ENCODE measurements around the gene NUDT6. TPM values are rescaled to one million over a fixed set of nuclear protein-coding genes. Genes with fewer than 3 reads are reported as not detected.

NUDT6 gene
- polyA plus RNA-seq, 1 of the 3 experiments (the other 2 are of a cell fraction) = 10.1 TPM

DNA sequence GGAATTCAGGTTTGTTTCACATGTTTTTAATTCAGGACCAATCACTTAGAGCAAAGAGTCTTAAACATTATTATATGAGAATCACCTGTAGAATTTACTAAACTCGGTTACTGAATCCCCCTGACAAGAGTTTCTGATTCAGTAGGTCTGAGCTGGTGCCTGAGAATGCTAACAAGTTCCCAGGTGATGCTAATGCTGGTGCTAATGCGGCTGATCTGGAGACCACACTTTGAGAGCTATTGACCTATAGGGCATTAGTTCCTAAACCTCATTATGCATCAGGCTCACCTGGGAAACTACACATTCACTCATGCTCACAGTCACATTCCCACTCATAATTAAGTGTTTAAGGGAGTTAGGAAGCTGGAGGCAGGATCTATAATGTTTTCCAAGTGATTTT, 36.1 kb upstream of the NUDT6 start:
- ChIA-PET POLR2A (no interaction called here), CTCF (no interaction called here)
- WGBS (ENCODE audit: low lambda C conversion rate) = 83% methylated on average over 2 of the region's 2 CpGs

DNA sequence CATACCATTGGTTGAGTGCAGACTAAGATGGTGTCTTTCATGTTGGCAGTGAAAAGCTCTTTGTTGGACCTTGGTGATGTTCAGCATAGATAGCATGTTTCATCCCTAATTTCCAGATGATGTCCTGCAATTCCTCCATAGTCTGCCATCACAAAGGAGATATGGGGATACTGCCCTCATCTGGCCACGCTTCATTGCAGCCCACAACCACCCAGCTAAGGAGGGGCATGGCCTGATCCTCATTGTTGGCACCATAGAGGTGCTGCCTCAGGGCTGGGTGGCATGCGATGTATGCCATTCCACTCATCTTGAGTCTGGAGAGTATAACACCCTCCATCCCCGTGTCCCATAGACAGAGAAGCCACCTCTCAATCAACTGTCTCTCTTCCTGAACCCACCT, 31.5 kb upstream of the NUDT6 start:
- H3K36me3 ChIP-seq (replicated peaks in 1 of 2; ENCODE audit: control insufficient read depth in 1 of 2, insufficient read depth in 2 of 2, low read length in 1 of 2) = peaks cover 12 to 55% of the 10 kb centered on the region in 2 experiments
- DNase-seq = no peak
- no peaks in the 10 kb centered on the region for H3K4me1 ChIP-seq (ENCODE audit: control insufficient read depth in 1 of 2, insufficient read depth in 2 of 2, low read depth in 1 of 2, low read length in 1 of 2)
- H3K27me3 ChIP-seq (ENCODE audit: insufficient read depth) = no peaks in the 10 kb centered on the region
- H4K20me1 ChIP-seq (ENCODE audit: insufficient read depth) = no peaks in the 10 kb centered on the region
- no peaks in the 10 kb centered on the region for H3K9me3 ChIP-seq
- H3K79me2 ChIP-seq (ENCODE audit: insufficient read depth) = no peaks in the 10 kb centered on the region
- H3F3A ChIP-seq (replicated peaks; ENCODE audit: insufficient read depth) = no peaks in the 10 kb centered on the region
- H2AFZ ChIP-seq (ENCODE audit: low read depth) = no peak overlapping the region
- no peaks in the 10 kb centered on the region for H3K9me2 ChIP-seq
- H3K27ac ChIP-seq (ENCODE audit: low read depth in 2 of 2, low read length in 1 of 2) = no peak overlapping the region
- CTCF ChIA-PET = interaction anchor here (1.0 kb wide), 1 partner anchor 40 kb away, joined by 3 read pairs; no protein-coding TSS in a partner anchor
- POLR2A ChIA-PET = no interaction called here
- H3K4me2 ChIP-seq = no peak overlapping the region
- H3K4me3 ChIP-seq (ENCODE audit: low read depth in 2 of 2, low read length in 1 of 2) = no peak overlapping the region
- 100% methylated on average over 2 of the region's 3 CpGs for WGBS (ENCODE audit: low lambda C conversion rate)
- no peak overlapping the region for H3K9ac ChIP-seq
- TF ChIP-seq RCOR1 (IDR thresholded peaks at IDR 0.05; ENCODE audit: low read length) = no peak
- no peak for TF ChIP-seq TCF12 (IDR thresholded peaks at IDR 0.05)
- TF ChIP-seq, protein P1, sequence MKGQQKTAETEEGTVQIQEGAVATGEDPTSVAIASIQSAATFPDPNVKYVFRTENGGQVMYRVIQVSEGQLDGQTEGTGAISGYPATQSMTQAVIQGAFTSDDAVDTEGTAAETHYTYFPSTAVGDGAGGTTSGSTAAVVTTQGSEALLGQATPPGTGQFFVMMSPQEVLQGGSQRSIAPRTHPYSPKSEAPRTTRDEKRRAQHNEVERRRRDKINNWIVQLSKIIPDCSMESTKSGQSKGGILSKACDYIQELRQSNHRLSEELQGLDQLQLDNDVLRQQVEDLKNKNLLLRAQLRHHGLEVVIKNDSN (IDR thresholded peaks at IDR 0.05; ENCODE audit: borderline replicate concordance, low read depth) = no peak
- TF ChIP-seq, protein P2, sequence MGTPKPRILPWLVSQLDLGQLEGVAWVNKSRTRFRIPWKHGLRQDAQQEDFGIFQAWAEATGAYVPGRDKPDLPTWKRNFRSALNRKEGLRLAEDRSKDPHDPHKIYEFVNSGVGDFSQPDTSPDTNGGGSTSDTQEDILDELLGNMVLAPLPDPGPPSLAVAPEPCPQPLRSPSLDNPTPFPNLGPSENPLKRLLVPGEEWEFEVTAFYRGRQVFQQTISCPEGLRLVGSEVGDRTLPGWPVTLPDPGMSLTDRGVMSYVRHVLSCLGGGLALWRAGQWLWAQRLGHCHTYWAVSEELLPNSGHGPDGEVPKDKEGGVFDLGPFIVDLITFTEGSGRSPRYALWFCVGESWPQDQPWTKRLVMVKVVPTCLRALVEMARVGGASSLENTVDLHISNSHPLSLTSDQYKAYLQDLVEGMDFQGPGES (IDR thresholded peaks at IDR 0.05; ENCODE audit: low read depth, low read length) = no peak
- TF ChIP-seq JUND (IDR thresholded peaks at IDR 0.05) = no peak
- TF ChIP-seq CHD2 (IDR thresholded peaks at IDR 0.05; ENCODE audit: low read length, partially characterized antibody) = no peak
- TF ChIP-seq MEF2A (IDR thresholded peaks at IDR 0.05; ENCODE audit: borderline replicate concordance, low read depth) = no peak
- TF ChIP-seq SMC3 (IDR thresholded peaks at IDR 0.05; ENCODE audit: low read depth, low read length) = no peak
- no peak for TF ChIP-seq POLR2AphosphoS5 (IDR thresholded peaks at IDR 0.05; ENCODE audit: low read depth, low read length)
- no peak for TF ChIP-seq GABPA (IDR thresholded peaks at IDR 0.05; ENCODE audit: low read depth)
- no peak for TF ChIP-seq RXRA (IDR thresholded peaks at IDR 0.05; ENCODE audit: borderline replicate concordance, low read depth)
- no peak for TF ChIP-seq ELF1 (IDR thresholded peaks at IDR 0.05)

More for the DNA sequence above, 36.1 kb upstream of the NUDT6 start:
- no peak for DNase-seq
- no peak overlapping the region for H3K4me3 ChIP-seq (ENCODE audit: low read depth in 2 of 2, low read length in 1 of 2)
- H3K79me2 ChIP-seq (ENCODE audit: insufficient read depth) = no peaks in the 10 kb centered on the region; the same call in 1 of the 2 replicates
- H3K27ac ChIP-seq (ENCODE audit: low read depth in 2 of 2, low read length in 1 of 2) = no peak overlapping the region
- no peaks in the 10 kb centered on the region for H3K4me1 ChIP-seq (ENCODE audit: control insufficient read depth in 1 of 2, insufficient read depth in 2 of 2, low read depth in 1 of 2, low read length in 1 of 2)
- H3K4me2 ChIP-seq = no peak overlapping the region
- no peak overlapping the region for H2AFZ ChIP-seq (ENCODE audit: low read depth)
- no peaks in the 10 kb centered on the region for H3K9me3 ChIP-seq
- H3K9ac ChIP-seq = no peak overlapping the region
- peaks cover 4 to 35% of the 10 kb centered on the region in 2 experiments for H3K36me3 ChIP-seq (replicated peaks in 1 of 2; ENCODE audit: control insufficient read depth in 1 of 2, insufficient read depth in 2 of 2, low read length in 1 of 2)
- H3K27me3 ChIP-seq (ENCODE audit: insufficient read depth) = no peaks in the 10 kb centered on the region
- no peaks in the 10 kb centered on the region for H3K9me2 ChIP-seq
- TF ChIP-seq NFIC (IDR thresholded peaks at IDR 0.05; ENCODE audit: borderline replicate concordance) (no peak), YY1 (IDR thresholded peaks at IDR 0.05; ENCODE audit: low read depth) (no peak)
- TF ChIP-seq, protein P3, sequence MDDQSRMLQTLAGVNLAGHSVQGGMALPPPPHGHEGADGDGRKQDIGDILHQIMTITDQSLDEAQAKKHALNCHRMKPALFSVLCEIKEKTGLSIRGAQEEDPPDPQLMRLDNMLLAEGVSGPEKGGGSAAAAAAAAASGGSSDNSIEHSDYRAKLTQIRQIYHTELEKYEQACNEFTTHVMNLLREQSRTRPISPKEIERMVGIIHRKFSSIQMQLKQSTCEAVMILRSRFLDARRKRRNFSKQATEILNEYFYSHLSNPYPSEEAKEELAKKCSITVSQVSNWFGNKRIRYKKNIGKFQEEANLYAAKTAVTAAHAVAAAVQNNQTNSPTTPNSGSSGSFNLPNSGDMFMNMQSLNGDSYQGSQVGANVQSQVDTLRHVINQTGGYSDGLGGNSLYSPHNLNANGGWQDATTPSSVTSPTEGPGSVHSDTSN (IDR thresholded peaks at IDR 0.05) = no peak
- H3F3A ChIP-seq (replicated peaks; ENCODE audit: insufficient read depth) = no peaks in the 10 kb centered on the region
- no peaks in the 10 kb centered on the region for H4K20me1 ChIP-seq (ENCODE audit: insufficient read depth)

Measured in SK-N-SH (cell line).